ENCODE data around the gene MACROD2.

MACROD2 gene

GRCh38 chr20:14580418-14581074 lies 585.2 kb downstream of the MACROD2 start:
- DNase-seq (ENCODE audit: low spot score): no peak
- in situ Hi-C loops (cut with MboI; ENCODE audit: low sequenced_read_pairs, unreplicated experiment): no loop called here
- TF ChIP-seq, protein P1, sequence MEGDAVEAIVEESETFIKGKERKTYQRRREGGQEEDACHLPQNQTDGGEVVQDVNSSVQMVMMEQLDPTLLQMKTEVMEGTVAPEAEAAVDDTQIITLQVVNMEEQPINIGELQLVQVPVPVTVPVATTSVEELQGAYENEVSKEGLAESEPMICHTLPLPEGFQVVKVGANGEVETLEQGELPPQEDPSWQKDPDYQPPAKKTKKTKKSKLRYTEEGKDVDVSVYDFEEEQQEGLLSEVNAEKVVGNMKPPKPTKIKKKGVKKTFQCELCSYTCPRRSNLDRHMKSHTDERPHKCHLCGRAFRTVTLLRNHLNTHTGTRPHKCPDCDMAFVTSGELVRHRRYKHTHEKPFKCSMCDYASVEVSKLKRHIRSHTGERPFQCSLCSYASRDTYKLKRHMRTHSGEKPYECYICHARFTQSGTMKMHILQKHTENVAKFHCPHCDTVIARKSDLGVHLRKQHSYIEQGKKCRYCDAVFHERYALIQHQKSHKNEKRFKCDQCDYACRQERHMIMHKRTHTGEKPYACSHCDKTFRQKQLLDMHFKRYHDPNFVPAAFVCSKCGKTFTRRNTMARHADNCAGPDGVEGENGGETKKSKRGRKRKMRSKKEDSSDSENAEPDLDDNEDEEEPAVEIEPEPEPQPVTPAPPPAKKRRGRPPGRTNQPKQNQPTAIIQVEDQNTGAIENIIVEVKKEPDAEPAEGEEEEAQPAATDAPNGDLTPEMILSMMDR (IDR thresholded peaks at IDR 0.05; ENCODE audit: borderline replicate concordance, control extremely low read depth, extremely low read depth, insufficient read depth, missing control alignments): no peak

DNA sequence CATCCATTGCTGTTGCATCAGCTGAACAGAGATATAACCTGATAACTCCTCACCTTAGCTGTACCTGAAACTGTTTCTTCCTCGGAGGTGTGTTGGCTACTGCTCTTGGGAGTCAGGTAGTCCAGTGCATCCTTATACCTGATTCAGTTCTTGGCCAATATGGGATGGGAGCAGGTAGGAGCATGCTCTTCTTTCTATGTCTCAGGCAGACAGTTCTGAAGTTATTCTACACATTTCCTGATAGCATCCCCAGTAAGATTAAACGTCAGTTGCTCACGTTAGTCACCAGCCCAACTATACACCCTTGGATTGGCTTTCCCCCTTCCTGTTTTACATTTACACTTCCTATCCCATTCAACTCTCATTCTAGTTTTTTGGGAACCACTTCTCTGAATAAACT lies 586.4 kb downstream of the MACROD2 start:
- DNase-seq (ENCODE audit: low spot score): no peak
- TF ChIP-seq, protein P1 (IDR thresholded peaks at IDR 0.05; ENCODE audit: borderline replicate concordance, control extremely low read depth, extremely low read depth, insufficient read depth, missing control alignments): no peak
- in situ Hi-C loops (cut with MboI; ENCODE audit: low sequenced_read_pairs, unreplicated experiment): no loop called here

DNA sequence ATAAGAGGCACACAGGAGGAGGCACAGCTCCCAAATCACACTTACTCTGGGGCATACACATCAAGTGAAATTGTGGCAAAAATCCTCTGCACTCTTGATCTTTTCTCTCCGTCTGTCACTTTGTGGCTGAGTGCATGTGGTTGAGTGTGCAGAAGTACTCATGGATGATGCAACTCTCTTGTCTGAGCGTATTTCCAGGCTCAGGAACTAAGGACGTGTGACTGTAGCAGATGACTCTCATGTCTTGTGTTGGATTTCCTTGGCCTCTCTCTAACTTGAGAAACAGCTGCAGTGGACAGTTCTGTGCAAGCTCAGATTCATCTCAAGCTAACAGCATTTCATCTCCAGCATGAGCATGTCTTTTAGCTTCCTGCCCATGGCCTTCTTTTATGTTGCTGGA lies 587.5 kb downstream of the MACROD2 start:
- in situ Hi-C loops (cut with MboI; ENCODE audit: low sequenced_read_pairs, unreplicated experiment): no loop called here
- DNase-seq (ENCODE audit: low spot score): no peak
- TF ChIP-seq, protein P1 (IDR thresholded peaks at IDR 0.05; ENCODE audit: borderline replicate concordance, control extremely low read depth, extremely low read depth, insufficient read depth, missing control alignments): no peak

- in situ Hi-C loops (cut with MboI; ENCODE audit: low sequenced_read_pairs, unreplicated experiment): no loop called here
- no peak for DNase-seq (ENCODE audit: low spot score)
- TF ChIP-seq, protein P1 (IDR thresholded peaks at IDR 0.05; ENCODE audit: borderline replicate concordance, control extremely low read depth, extremely low read depth, insufficient read depth, missing control alignments): no peak
Observed at GRCh38 chr20:14583413-14583812, 588.1 kb downstream of the MACROD2 start.

DNA sequence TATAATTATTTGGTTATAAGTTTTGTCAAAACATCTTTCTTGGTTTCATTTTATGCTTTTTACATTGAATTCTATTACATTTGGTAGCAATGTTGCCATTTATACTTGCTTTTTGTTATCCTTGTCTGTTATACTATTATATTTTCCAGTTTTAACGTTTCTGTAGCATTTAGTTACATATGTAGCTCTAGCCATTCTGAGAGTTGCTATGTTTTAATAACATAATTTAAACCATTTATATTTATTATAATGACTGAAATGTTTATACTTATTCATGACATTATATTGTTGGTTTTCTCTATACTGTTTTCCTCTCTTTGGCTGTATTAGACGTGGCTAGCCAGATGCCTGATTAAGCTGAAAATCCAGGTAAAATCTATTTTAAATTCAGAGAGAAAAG lies 594.1 kb downstream of the MACROD2 start:
- no peak for DNase-seq (ENCODE audit: low spot score)
- TF ChIP-seq, protein P1 (IDR thresholded peaks at IDR 0.05; ENCODE audit: borderline replicate concordance, control extremely low read depth, extremely low read depth, insufficient read depth, missing control alignments): no peak
- in situ Hi-C loops (cut with MboI; ENCODE audit: low sequenced_read_pairs, unreplicated experiment): no loop called here

GRCh38 chr20:14595051-14595450 lies 599.7 kb downstream of the MACROD2 start:
- DNase-seq (ENCODE audit: low spot score): no peak
- TF ChIP-seq, protein P1 (IDR thresholded peaks at IDR 0.05; ENCODE audit: borderline replicate concordance, control extremely low read depth, extremely low read depth, insufficient read depth, missing control alignments): no peak
- in situ Hi-C loops (cut with MboI; ENCODE audit: low sequenced_read_pairs, unreplicated experiment): no loop called here

Measured in GM13976 (cell line).